Breast epithelium (tissue), 3 donors: ENCODE data around the gene ICAM2.

Experiments
- POLR2A ChIP-seq: fragments of 450-650 bp; IDR thresholded peaks from one replicate; pipeline ENCODE4 v1.6.1; 2016; ENCODE audit warnings: antibody characterized with exemption, mild to moderate bottlenecking, moderate library complexity
- POLR2AphosphoS5 ChIP-seq, 3 donors: sonication (generic); formaldehyde crosslinking; IDR thresholded peaks; one replicate each; pipeline ENCODE4 v1.6.1; 2017; ENCODE audit warnings: antibody characterized with exemption in 3 of 3
- TF ChIP-seq, protein P1 (sequence below), 3 donors: fragments of 450-650 bp; IDR thresholded peaks; one replicate each; pipeline ENCODE4 v1.5.1; 2016 to 2017; ENCODE audit warnings: antibody characterized with exemption in 3 of 3, mild to moderate bottlenecking in 3 of 3, moderate library complexity in 3 of 3

DNA sequence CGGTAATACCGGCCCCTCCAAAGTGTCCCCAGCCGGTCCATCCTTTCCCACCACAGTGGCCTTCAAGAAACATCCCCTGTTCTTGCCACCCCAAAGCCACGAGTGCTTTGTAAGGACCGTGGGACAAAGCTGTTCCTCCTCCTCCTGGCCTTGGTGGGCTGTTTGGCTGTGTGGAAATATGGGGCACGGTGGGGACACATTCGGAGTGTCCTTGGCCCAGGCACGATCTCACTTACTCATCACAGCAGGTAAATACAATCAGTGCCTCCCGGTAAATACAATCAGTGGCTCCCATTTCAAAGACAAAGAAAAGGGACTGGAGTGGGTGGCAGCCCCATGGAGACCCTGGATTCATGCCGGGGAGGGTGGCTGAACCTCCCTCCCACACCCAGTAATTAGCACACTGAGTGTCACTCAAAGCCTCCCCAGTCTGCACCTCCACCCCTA, 58.1 kb downstream of the ICAM2 start:
- TF ChIP-seq, protein P1, sequence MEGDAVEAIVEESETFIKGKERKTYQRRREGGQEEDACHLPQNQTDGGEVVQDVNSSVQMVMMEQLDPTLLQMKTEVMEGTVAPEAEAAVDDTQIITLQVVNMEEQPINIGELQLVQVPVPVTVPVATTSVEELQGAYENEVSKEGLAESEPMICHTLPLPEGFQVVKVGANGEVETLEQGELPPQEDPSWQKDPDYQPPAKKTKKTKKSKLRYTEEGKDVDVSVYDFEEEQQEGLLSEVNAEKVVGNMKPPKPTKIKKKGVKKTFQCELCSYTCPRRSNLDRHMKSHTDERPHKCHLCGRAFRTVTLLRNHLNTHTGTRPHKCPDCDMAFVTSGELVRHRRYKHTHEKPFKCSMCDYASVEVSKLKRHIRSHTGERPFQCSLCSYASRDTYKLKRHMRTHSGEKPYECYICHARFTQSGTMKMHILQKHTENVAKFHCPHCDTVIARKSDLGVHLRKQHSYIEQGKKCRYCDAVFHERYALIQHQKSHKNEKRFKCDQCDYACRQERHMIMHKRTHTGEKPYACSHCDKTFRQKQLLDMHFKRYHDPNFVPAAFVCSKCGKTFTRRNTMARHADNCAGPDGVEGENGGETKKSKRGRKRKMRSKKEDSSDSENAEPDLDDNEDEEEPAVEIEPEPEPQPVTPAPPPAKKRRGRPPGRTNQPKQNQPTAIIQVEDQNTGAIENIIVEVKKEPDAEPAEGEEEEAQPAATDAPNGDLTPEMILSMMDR (IDR thresholded peaks at IDR 0.05), result no peak
- TF ChIP-seq POLR2AphosphoS5 (IDR thresholded peaks at IDR 0.05) (no peak), POLR2A (no peak)
